K562 (cell line): ENCODE data around the gene RAB3GAP2. TPM values are rescaled to one million over a fixed set of nuclear protein-coding genes. Genes with fewer than 3 reads are reported as not detected.
A peak's percentile ranks its signal among the peaks of the same experiment; 100 is the strongest.

Experiments used
- ARNT ChIP-seq, 2 experiments: fragments of 450-650 bp; IDR thresholded peaks; 2 replicates each; pipeline ENCODE4 v1.6.1; 2016; ENCODE audit warnings: mild to moderate bottlenecking in 1 of 2
- CCNT2 ChIP-seq: IDR thresholded peaks from 2 replicates; pipeline ENCODE4 v1.6.1; 2011; ENCODE audit warnings: borderline replicate concordance, low read depth, mild to moderate bottlenecking, moderate library complexity, mixed read lengths, low read length; ENCODE audit not compliant: insufficient read length; ENCODE audit errors: extremely low read depth
- JUN ChIP-seq, 2 experiments: sonication (generic) in 1 of 2; formaldehyde crosslinking in 1 of 2; IDR thresholded peaks; 2 replicates each; pipeline versions ENCODE4 v1.6.1 to v1.8.0; 2012 to 2022; ENCODE audit warnings: borderline replicate concordance in 2 of 2, mild to moderate bottlenecking in 2 of 2, improper control_type of control experiment in 1 of 2, low read depth in 1 of 2, low read length in 1 of 2, missing genetic modification reagents in 1 of 2
- KHSRP ChIP-seq: fragments of 450-650 bp; IDR thresholded peaks from 2 replicates; pipeline ENCODE4 v1.6.1; 2017
- NFIX ChIP-seq: fragments of 250-450 bp; sonication (Bioruptor Pico); IDR thresholded peaks from 2 replicates; pipeline ENCODE4 v1.4.0; 2020; ENCODE audit warnings: low read depth, mild to moderate bottlenecking, moderate library complexity
- PTRF ChIP-seq: fragments of 450-650 bp; IDR thresholded peaks from 2 replicates; pipeline ENCODE4 v1.6.1; 2016; ENCODE audit warnings: mild to moderate bottlenecking, missing genetic modification characterization, missing compliant biosample characterization
- ZNF436 ChIP-seq: fragments of 250-450, 450-650 bp; sonication (Bioruptor Pico); formaldehyde crosslinking; IDR thresholded peaks from 2 replicates; pipeline ENCODE4 v1.7.0; 2020; ENCODE audit warnings: mild to moderate bottlenecking
- polyA plus RNA-seq, 8 experiments: library from polyadenylated mRNA; depleted of rRNA in 4 of 8; stranded (reverse) in 5 of 8; unstranded in 3 of 8; fragments of >200 nt; fragmentation: Nextera tagmentation in 2 of 8; fragmentation: Illumina TruSeq in 1 of 8; extraction: Ambion mirVana in 2 of 8; extraction: Trizol in 1 of 8; gene quantifications; 2 replicates each; pipeline versions ENCODE4 v1.2.1 to v1.2.3, GENCODE V29; 2011 to 2014; ENCODE audit warnings: inconsistent platforms in 1 of 8, missing spikeins in 1 of 8
- total RNA-seq, 7 experiments: library from RNA; depleted of rRNA in 6 of 7; stranded (reverse); fragments of >200 nt in 6 of 7; fragmentation: Illumina TruSeq in 2 of 7; extraction: Trizol in 2 of 7; gene quantifications; 2 replicates each; pipeline versions ENCODE4 v1.2.1 to v1.2.3, GENCODE V29; 2011 to 2021; ENCODE audit warnings: low replicate concordance in 1 of 7
- TF ChIP-seq, protein P1 (sequence below), 2 experiments: fragments of 450-650 bp in 1 of 2; sonication (generic) in 1 of 2; formaldehyde crosslinking in 1 of 2; IDR thresholded peaks; 2 replicates each; pipeline versions ENCODE4 v1.7.1 to v1.9.0; 2016 to 2022; ENCODE audit warnings: inconsistent platforms in 1 of 2, mild to moderate bottlenecking in 1 of 2, missing genetic modification reagents in 1 of 2
- TF ChIP-seq, protein P2 (sequence below): fragments of 450-650 bp; formaldehyde crosslinking; IDR thresholded peaks from 2 replicates; pipeline ENCODE4 v1.4.0; 2022; ENCODE audit warnings: mild to moderate bottlenecking, moderate library complexity
- TF ChIP-seq, protein P3 (sequence below): sonication (generic); formaldehyde crosslinking; IDR thresholded peaks from 2 replicates; pipeline ENCODE4 v1.8.1; 2023; ENCODE audit warnings: mild to moderate bottlenecking, missing genetic modification reagents
- TF ChIP-seq, protein P4 (sequence below): fragments of 250-450 bp; sonication (Bioruptor Pico); IDR thresholded peaks from 2 replicates; pipeline ENCODE4 v1.8.0; 2021; ENCODE audit warnings: mild to moderate bottlenecking, moderate library complexity

The RAB3GAP2 gene
- total and polyA plus RNA-seq, 9 of the 15 experiments (the other 6 are each of a cell fraction or from before 2014, with no cell fraction given): 14.1 to 69.1 (median 32.2) TPM

DNA sequence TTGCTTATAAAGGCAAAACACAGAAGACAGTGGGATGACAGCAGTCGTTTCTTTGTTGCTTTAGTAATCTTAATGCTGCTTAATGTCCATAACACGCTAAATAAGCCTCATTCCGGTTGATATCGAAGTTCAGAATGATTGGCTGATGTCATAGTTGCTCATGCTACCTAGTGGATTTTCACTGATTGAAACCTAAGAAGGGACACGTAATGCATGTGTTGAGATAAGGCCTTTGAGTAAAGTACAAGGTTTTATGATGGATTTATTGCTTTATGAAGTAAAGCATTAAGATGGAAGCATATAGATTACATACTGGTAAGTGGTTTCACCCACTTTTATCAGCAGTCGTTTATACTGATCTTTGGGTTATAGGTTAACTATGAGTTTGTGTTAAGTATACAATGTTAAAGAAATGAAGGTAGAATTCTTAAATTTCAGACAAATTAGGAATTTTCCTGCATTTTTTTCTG lies 153.2 kb downstream of the RAB3GAP2 start (continued):
- TF ChIP-seq, protein P1, sequence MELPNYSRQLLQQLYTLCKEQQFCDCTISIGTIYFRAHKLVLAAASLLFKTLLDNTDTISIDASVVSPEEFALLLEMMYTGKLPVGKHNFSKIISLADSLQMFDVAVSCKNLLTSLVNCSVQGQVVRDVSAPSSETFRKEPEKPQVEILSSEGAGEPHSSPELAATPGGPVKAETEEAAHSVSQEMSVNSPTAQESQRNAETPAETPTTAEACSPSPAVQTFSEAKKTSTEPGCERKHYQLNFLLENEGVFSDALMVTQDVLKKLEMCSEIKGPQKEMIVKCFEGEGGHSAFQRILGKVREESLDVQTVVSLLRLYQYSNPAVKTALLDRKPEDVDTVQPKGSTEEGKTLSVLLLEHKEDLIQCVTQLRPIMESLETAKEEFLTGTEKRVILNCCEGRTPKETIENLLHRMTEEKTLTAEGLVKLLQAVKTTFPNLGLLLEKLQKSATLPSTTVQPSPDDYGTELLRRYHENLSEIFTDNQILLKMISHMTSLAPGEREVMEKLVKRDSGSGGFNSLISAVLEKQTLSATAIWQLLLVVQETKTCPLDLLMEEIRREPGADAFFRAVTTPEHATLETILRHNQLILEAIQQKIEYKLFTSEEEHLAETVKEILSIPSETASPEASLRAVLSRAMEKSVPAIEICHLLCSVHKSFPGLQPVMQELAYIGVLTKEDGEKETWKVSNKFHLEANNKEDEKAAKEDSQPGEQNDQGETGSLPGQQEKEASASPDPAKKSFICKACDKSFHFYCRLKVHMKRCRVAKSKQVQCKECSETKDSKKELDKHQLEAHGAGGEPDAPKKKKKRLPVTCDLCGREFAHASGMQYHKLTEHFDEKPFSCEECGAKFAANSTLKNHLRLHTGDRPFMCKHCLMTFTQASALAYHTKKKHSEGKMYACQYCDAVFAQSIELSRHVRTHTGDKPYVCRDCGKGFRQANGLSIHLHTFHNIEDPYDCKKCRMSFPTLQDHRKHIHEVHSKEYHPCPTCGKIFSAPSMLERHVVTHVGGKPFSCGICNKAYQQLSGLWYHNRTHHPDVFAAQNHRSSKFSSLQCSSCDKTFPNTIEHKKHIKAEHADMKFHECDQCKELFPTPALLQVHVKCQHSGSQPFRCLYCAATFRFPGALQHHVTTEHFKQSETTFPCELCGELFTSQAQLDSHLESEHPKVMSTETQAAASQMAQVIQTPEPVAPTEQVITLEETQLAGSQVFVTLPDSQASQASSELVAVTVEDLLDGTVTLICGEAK (IDR thresholded peaks at IDR 0.05): 0 out of 2 replicates have a peak, but pooled peaks have one; percentile 42
- TF ChIP-seq, protein P1 (CRISPR knock-in tag; IDR thresholded peaks at IDR 0.05): no peak
- TF ChIP-seq KHSRP (peak; percentile 71), NFIX (CRISPR knock-in tag) (no peak), CCNT2 (peak; percentile 33), ARNT (IDR thresholded peaks at IDR 0.05) (peak; percentile 87 to 98; a peak in 3 of 4 replicates), JUN (IDR thresholded peaks at IDR 0.05; ENCODE audit: borderline replicate concordance, low read depth, low read length) (peak; percentile 89), JUN (CRISPR knock-in tag; IDR thresholded peaks at IDR 0.05; ENCODE audit: borderline replicate concordance) (no peak), ZNF436 (CRISPR knock-in tag) (no peak), PTRF (tag) (no peak)
- TF ChIP-seq, protein P2, sequence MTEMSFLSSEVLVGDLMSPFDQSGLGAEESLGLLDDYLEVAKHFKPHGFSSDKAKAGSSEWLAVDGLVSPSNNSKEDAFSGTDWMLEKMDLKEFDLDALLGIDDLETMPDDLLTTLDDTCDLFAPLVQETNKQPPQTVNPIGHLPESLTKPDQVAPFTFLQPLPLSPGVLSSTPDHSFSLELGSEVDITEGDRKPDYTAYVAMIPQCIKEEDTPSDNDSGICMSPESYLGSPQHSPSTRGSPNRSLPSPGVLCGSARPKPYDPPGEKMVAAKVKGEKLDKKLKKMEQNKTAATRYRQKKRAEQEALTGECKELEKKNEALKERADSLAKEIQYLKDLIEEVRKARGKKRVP (CRISPR knock-in tag): peak; percentile 67; the same call in 1 of the 2 replicates
- TF ChIP-seq, protein P3, sequence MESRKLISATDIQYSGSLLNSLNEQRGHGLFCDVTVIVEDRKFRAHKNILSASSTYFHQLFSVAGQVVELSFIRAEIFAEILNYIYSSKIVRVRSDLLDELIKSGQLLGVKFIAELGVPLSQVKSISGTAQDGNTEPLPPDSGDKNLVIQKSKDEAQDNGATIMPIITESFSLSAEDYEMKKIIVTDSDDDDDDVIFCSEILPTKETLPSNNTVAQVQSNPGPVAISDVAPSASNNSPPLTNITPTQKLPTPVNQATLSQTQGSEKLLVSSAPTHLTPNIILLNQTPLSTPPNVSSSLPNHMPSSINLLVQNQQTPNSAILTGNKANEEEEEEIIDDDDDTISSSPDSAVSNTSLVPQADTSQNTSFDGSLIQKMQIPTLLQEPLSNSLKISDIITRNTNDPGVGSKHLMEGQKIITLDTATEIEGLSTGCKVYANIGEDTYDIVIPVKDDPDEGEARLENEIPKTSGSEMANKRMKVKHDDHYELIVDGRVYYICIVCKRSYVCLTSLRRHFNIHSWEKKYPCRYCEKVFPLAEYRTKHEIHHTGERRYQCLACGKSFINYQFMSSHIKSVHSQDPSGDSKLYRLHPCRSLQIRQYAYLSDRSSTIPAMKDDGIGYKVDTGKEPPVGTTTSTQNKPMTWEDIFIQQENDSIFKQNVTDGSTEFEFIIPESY: no peak
- TF ChIP-seq, protein P4, sequence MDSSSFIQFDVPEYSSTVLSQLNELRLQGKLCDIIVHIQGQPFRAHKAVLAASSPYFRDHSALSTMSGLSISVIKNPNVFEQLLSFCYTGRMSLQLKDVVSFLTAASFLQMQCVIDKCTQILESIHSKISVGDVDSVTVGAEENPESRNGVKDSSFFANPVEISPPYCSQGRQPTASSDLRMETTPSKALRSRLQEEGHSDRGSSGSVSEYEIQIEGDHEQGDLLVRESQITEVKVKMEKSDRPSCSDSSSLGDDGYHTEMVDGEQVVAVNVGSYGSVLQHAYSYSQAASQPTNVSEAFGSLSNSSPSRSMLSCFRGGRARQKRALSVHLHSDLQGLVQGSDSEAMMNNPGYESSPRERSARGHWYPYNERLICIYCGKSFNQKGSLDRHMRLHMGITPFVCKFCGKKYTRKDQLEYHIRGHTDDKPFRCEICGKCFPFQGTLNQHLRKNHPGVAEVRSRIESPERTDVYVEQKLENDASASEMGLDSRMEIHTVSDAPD (CRISPR knock-in tag): no peak
